HG03039 (cell line): ENCODE data around the gene VPS26A.

Source experiments
- ATAC-seq: cut with Tn5 transposase; IDR thresholded peaks from one replicate; pipeline ENCODE4 v1.9.1; 2021; ENCODE audit warnings: mild to moderate bottlenecking, moderate library complexity; ENCODE audit not compliant: unreplicated experiment

Gene VPS26A

DNA sequence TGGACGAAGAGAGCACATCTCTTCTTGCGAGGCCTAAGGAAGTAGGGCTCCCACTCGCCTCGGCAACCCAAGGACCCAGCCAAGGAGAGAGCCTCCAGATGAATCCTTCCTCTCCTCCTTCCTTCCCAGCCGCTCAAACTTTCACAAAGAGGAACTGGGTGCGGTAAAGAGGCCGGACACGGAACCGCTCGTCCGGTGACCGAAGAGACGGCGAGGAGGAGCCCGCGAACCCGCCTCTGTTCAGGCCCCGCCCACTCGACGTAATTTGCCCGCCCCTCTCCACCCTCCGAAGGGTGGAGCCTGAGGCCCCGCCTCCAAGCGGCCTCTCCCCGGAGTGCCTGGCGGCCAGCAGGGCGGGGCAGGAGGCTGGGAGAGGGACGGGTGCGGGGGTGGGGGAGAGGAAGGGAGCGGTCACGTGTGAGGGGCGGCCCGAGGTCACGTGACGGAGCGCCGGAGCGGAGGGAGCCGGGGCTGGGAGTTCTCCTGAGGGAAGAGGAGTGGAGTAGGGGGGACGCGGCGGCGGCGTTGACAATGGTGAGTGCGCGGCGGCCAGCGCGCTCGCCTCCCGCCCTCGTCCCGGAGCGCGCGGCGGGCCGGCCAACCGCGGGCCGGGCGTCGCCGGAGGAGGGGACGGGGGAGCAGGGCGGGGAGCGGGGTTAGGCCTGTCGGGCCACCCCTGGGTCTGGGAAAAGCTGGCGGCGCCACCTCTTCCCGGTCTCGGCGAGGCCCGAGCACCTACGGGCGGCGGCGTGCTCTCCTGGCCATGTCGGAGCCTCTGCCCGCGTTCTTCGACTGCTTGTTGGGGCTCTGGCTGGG, at the start of gene VPS26A:
VPS26A (plus strand) TSS at position 432 of the 816 bp plus-strand sequence; CDS start at position 532, 100 bp downstream.
- ATAC-seq, result peak; percentile 82

DNA sequence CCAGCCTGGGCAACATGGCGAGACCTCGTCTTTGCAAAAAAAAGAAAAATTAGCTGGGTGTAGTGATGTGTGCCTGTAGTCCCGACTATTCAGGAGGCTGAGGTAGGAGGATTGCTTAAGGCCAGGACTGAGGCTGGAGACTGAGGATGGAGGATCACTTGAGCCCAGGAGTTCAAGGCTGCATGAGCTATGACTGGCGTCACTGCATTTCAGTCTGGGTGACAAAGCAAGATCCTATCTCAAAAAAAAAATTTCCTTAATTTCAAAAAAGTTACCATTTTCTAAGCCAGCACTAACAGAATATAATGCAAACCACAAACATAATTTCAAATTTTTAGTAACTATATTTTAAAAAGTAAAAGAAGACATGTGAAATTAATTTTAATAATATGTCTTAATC, 49.4 kb upstream of the VPS26A start:
- no peak for ATAC-seq

- no peak for ATAC-seq
These were observed 48.5 kb upstream of the VPS26A start for GRCh38 chr10:69075431-69075830.

DNA sequence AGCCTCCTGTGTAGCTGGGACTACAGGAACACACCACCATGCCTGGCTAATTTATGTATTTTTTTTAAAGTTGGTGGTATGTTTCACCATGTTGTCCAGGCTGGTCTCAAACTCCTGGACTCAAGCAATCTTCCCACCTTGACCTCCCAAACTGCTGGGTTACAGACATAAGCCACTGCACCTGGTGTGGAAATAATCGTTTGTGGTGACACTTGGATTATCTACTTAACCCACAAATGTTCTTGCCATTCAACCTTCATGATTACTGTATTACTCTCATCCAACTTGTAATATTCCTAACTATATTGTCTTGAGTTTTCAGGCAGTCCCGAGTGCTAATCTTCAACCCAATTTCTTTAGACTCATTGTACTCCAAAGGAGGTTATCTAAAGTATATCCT, 45.7 kb upstream of the VPS26A start:
- no peak for ATAC-seq

GRCh38 chr10:69080226-69080625, 43.8 kb upstream of the VPS26A start:
- ATAC-seq, result no peak

GRCh38 chr10:69086001-69086509, 37.9 kb upstream of the VPS26A start:
- ATAC-seq, result no peak

DNA sequence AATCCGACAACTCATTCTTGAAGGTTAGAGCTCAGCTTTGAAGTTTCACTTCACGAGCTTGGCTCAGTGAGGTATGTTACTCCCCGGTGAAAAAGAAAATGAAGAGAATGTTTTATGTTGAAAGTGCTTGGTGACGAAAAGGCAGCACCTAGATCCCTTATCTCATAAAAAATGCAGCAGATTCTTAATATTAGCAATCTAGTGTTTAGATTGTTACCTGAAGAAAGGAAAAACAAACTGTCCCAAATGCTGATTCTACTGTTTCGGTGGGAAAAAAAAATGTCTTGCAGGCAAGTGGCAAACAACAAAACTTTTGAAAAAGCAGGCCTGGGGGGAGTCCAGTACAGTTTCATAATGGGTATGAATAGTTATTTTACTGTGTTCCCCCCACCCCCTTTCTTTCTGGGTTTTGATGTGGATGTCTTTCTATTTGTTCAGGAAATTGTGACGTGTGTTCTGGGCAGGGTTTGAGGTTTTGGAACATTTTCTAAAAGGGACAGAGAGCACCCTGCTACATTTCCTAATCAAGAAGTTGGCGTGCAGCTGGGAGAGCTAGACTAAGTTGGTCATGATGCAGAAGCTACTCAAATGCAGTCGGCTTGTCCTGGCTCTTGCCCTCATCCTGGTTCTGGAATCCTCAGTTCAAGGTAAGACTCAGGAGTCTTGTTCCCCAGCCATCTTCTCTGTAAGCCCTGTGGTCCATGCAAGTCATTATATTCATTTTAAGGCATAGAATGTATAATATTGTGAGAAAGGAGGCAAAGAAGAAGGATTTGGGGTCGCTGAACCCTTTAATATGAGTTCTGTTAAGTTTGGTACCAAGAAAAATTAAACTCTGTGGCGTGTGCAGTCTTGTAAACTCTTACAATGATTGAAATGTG, 36.1 kb upstream of the VPS26A start, which contains the start of gene SRGN:
SRGN (plus strand) TSS at position 514 of the 881 bp plus-strand sequence; CDS start at position 569, 55 bp downstream.
- ATAC-seq, result peak; percentile 42

GRCh38 chr10:69088471-69088769, 35.6 kb upstream of the VPS26A start:
- ATAC-seq, result no peak

DNA sequence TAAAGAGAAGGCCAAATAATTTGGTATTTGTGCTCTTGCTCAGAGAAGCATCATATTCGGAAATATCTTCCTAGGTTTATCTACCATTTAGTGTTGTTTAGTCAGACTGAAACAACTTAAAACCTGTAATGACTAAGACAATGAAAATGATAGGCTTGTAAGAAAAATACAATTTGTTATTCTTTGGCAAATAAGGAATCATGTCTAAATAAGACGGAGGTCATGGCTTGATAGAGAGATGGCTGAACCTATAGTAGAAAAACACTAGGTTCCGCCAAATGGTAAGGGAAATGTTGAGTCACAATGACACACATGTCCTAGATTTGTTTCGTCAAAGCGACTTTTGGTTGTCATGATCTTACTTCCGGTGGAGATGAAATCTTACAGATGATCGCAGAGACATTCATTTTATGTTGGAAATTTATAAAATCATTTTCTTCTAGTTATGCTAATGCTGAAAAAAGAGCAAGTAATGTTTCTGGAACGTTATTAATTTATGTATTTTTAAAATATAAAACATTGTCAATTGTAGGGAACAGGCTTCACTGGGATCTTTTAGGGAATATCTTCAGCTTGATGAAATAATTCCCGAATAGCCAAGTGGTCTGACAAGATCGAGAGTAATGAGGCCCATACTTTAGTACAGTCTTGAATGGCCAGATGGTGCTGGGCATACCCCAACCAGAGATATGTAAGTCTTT, 35.0 kb upstream of the VPS26A start:
- no peak for ATAC-seq

DNA sequence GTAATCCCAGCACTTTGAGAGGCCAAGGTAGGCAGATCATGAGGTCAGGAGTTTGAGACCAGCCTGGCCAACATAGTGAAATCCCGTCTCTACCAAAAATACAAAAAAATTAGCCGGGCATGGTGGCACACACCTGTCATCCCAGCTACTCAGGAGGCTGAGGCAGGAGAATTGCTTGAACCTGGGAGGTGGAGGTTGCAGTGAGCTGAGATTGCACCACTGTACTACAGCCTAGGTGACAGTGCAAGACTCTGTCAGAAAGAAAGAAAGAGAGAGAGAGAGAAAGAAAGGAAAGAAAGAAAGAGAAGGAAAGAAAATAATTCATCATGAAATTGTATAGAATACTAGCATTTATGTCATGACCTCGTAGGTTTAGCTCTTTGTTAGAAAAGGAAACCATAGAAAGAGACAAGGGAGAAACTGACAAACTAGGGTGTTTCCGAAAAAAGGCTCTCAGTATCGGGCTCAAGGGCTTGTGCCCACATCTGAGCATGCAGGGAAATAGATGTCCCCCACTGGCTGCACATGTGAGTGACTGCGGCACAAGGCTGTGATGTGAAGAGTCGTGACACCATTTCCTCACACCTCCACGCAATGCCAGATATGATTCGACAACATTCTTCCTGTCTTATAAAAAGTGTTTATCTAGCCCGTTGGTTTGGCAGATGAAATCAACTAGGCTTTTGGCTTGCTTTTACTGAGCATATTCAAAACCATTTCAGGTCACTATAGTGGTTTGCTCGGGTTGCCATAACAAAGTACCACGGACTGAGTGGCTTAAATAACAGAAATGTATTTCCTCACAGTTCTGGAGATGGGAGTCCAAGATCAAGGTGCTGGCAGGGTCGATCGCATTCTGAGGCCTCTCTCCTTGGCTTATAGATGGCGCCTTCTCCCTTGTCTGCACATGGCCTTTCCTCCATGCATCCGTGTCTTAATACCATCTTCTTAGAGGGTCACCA, 34.1 kb upstream of the VPS26A start:
- no peak for ATAC-seq

DNA sequence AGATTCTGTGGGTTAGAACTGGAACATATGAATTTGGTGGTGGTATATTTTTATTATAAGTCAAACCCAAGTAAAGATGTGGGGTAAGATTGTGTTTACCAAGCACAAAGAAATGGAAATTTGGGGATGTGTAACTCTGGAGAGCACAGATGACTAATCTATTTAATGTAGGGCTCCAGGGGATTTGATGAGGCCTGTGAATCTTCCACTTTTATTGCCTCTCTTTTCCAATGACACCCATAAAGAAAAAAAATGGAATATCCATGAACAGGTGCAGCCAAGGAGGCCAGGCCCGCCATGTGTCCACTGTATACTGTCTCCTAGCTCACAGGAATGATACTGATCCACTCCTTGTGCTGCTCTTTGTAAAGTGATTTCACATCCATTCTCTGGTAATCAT, 33.3 kb upstream of the VPS26A start:
- ATAC-seq, result no peak

DNA sequence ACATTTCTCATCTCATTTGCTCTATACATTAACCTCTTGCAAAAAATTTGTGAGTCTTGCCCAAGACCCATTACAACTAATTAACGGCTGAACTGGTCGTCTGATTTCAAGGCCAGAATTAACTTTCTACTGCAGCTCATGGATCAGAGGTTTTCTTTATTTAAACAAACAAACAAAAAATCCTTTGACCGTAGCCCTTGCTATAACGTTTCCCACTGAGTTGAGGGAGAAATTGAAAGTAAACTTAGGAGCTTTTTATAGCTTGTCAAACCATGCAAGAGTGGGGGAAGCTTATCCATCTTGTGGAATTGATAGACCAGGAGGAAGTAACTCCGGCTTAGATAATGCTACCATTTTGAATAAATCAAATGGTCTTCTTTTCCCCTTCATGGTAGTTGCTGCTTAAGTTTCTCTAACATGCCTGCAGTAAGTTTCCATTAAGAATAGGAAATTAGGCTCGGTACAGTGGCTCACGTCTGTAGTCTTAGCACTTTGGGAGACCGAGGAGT, 32.8 kb upstream of the VPS26A start:
- no peak for ATAC-seq

GRCh38 chr10:69092959-69093850, 30.8 kb upstream of the VPS26A start:
- ATAC-seq, result no peak

GRCh38 chr10:69093933-69094332, 30.0 kb upstream of the VPS26A start:
- ATAC-seq, result no peak

GRCh38 chr10:69096045-69096444, 27.9 kb upstream of the VPS26A start:
- no peak for ATAC-seq

GRCh38 chr10:69097729-69098128, 26.2 kb upstream of the VPS26A start:
- ATAC-seq, result no peak

GRCh38 chr10:69100136-69100872, 23.7 kb upstream of the VPS26A start:
- no peak for ATAC-seq

DNA sequence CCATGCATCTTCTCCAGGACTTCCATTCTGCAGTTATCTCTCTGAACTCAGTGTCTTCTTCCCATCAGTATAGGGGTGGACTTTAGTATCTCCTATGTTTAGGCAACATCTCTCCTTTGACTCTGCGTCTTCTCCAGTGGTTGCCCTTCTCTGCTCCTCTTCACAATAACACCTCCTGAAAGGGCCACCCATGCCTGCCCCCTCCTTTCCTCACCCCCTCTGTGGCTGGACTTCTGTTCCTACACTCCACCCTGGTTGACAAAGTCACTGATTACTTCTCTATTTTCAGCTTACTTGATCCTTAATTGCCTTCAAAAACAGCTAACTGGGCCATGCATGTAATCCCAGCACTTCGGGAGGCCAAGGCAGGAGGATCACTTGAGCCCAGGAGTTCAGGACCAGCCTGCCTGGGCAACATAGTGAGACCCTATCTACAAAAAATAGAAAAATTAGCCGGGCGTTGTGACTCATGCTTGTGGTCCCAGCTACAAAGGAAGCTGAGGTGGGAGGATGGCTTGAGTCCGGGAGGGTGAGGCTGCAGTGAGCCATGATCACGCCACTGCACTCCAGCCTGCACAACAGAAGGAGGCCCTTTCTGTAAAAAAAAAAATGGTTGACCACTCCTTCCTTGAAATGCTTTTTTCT, 22.4 kb upstream of the VPS26A start:
- no peak for ATAC-seq
